Urinary bladder (tissue), 4 donors: ENCODE measurements around the gene HPD. TPM values are rescaled to one million over a fixed set of nuclear protein-coding genes. Genes with fewer than 3 reads are reported as not detected.

Experiments
- DNase-seq: peaks from one replicate; pipeline ENCODE4 v3.0.0-alpha.2; 2015; ENCODE audit errors: extremely low spot score
- H3K27ac ChIP-seq: one replicate; pipeline ENCODE4 v1.5.1; 2013; ENCODE audit warnings: low read depth, mild to moderate bottlenecking, moderate library complexity
- H3K36me3 ChIP-seq: one replicate; pipeline ENCODE4 v1.6.1; 2013; ENCODE audit warnings: mild to moderate bottlenecking, moderate library complexity; ENCODE audit not compliant: insufficient read depth
- H3K4me1 ChIP-seq: one replicate; pipeline ENCODE4 v1.6.1; 2013; ENCODE audit warnings: mild to moderate bottlenecking, moderate library complexity; ENCODE audit not compliant: insufficient read depth
- H3K4me3 ChIP-seq: one replicate; pipeline ENCODE4 v1.5.1; 2013; ENCODE audit warnings: low read depth, low read length
- WGBS: extraction: QIAGEN DNeasy Blood & Tissue Kit; methylation state at CpG from one replicate; pipeline ENCODE4 v1.1.7; 2013; 5-methylcytosine and 5-hydroxymethylcytosine counted together
- polyA plus RNA-seq: library from polyadenylated mRNA; stranded (reverse); fragments of 200-250 nt; gene quantifications from one replicate; pipeline ENCODE4 v1.2.3, GENCODE V29; 2013
- total RNA-seq: library from RNA; depleted of rRNA; stranded (reverse); fragments of >200 nt; gene quantifications from one replicate; pipeline ENCODE4 v1.2.3, GENCODE V29; 2014
- donor health status: healthy with polysubstance abuse.
- donor health status: healthy.

The HPD gene
- total and polyA plus RNA-seq, 2 donors, result 4.0 TPM; not detected in 1

- Histone ChIP-seq H3K4me1 (no peaks in the 10 kb centered on the region), H3K27ac (no peak overlapping the region), H3K4me3 (no peak overlapping the region), H3K36me3 (peaks cover 13% of the 10 kb centered on the region)
- 80% methylated on average over 7 of the region's 7 CpGs for WGBS
- DNase-seq, result no peak
These were observed 29.3 kb downstream of the HPD start for GRCh38 chr12:121829250-121829918.

- WGBS, result 90% methylated on average over 9 of the region's 9 CpGs
- Histone ChIP-seq H3K27ac (no peak overlapping the region), H3K4me1 (no peaks in the 10 kb centered on the region), H3K36me3 (peaks cover 13% of the 10 kb centered on the region), H3K4me3 (no peak overlapping the region)
- no peak for DNase-seq
These were observed 29.8 kb downstream of the HPD start for GRCh38 chr12:121828826-121829225.

- no peak for DNase-seq
- WGBS, result 95% methylated on average over 8 of the region's 8 CpGs
- peaks cover 14% of the 10 kb centered on the region for H3K36me3 ChIP-seq
- no peak overlapping the region for H3K27ac ChIP-seq
- H3K4me3 ChIP-seq, result no peak overlapping the region
- H3K4me1 ChIP-seq, result no peaks in the 10 kb centered on the region
These were observed 30.4 kb downstream of the HPD start for GRCh38 chr12:121828306-121828705.

GRCh38 chr12:121827351-121828099 is 31.1 kb downstream of the HPD start:
- Histone ChIP-seq H3K36me3 (peaks cover 17% of the 10 kb centered on the region), H3K4me1 (no peaks in the 10 kb centered on the region), H3K4me3 (no peak overlapping the region), H3K27ac (no peak overlapping the region)
- WGBS, result 93% methylated on average over 48 of the region's 48 CpGs
- no peak for DNase-seq

- H3K4me1 ChIP-seq, result no peaks in the 10 kb centered on the region
- H3K4me3 ChIP-seq, result no peak overlapping the region
- H3K36me3 ChIP-seq, result peaks cover 17% of the 10 kb centered on the region
- WGBS, result 86% methylated on average over 18 of the region's 18 CpGs
- DNase-seq, result no peak
- no peak overlapping the region for H3K27ac ChIP-seq
These were observed 32.1 kb downstream of the HPD start for GRCh38 chr12:121826318-121827150.

- no peak overlapping the region for H3K27ac ChIP-seq
- WGBS, result 89% methylated on average over 18 of the region's 18 CpGs
- H3K36me3 ChIP-seq, result peaks cover 12% of the 10 kb centered on the region
- H3K4me3 ChIP-seq, result no peak overlapping the region
- no peak for DNase-seq
- H3K4me1 ChIP-seq, result no peaks in the 10 kb centered on the region
These were observed 33.6 kb downstream of the HPD start for GRCh38 chr12:121825041-121825523.

- Histone ChIP-seq H3K36me3 (peaks cover 9% of the 10 kb centered on the region), H3K27ac (no peak overlapping the region), H3K4me1 (no peaks in the 10 kb centered on the region), H3K4me3 (no peak overlapping the region)
- WGBS, result 78% methylated on average over 12 of the region's 12 CpGs
- no peak for DNase-seq
These were observed 34.9 kb downstream of the HPD start for GRCh38 chr12:121823727-121824115.

- no peak for DNase-seq
- no peak overlapping the region for H3K27ac ChIP-seq
- H3K4me3 ChIP-seq, result no peak overlapping the region
- peaks cover 9% of the 10 kb centered on the region for H3K36me3 ChIP-seq
- WGBS, result 83% methylated on average over 36 of the region's 36 CpGs
- H3K4me1 ChIP-seq, result no peaks in the 10 kb centered on the region
These were observed 35.4 kb downstream of the HPD start for GRCh38 chr12:121823101-121823726.

GRCh38 chr12:121822393-121823100 is 36.1 kb downstream of the HPD start:
- WGBS, result 88% methylated on average over 39 of the region's 39 CpGs
- DNase-seq, result no peak
- H3K4me1 ChIP-seq, result no peaks in the 10 kb centered on the region
- no peak overlapping the region for H3K4me3 ChIP-seq
- H3K36me3 ChIP-seq, result peaks cover 9% of the 10 kb centered on the region
- H3K27ac ChIP-seq, result no peak overlapping the region

GRCh38 chr12:121820056-121820455 is 38.6 kb downstream of the HPD start:
- no peak for DNase-seq
- no peak overlapping the region for H3K4me3 ChIP-seq
- whole genome bisulfite sequencing, result 79% methylated on average over 7 of the region's 7 CpGs
- H3K27ac ChIP-seq, result no peak overlapping the region
- H3K4me1 ChIP-seq, result no peaks in the 10 kb centered on the region
- peaks cover 9% of the 10 kb centered on the region for H3K36me3 ChIP-seq

- H3K36me3 ChIP-seq, result peaks cover 7% of the 10 kb centered on the region
- DNase-seq, result no peak
- WGBS, result 92% methylated on average over 22 of the region's 22 CpGs
These were observed 39.3 kb downstream of the HPD start for GRCh38 chr12:121819212-121819949.

GRCh38 chr12:121817648-121818043 is 41.0 kb downstream of the HPD start:
- Histone ChIP-seq H3K4me3 (no peak overlapping the region), H3K4me1 (no peaks in the 10 kb centered on the region), H3K27ac (no peak overlapping the region), H3K36me3 (peaks cover 3% of the 10 kb centered on the region)
- 94% methylated on average over 18 of the region's 18 CpGs for WGBS
- DNase-seq, result no peak

More at GRCh38 chr12:121819212-121819949, 39.3 kb downstream of the HPD start:
- Histone ChIP-seq H3K4me1 (no peaks in the 10 kb centered on the region), H3K4me3 (no peak overlapping the region), H3K27ac (no peak overlapping the region)
